ENCODE measurements around the gene RRN3.
A peak's percentile ranks its signal among the peaks of the same experiment; 100 is the strongest.
"Not testable (repeated sequence)": the region's sequence is repeated elsewhere in the genome, so short reads cannot be mapped to it uniquely, and the experiment has no call there.

The RRN3 gene, protein sequence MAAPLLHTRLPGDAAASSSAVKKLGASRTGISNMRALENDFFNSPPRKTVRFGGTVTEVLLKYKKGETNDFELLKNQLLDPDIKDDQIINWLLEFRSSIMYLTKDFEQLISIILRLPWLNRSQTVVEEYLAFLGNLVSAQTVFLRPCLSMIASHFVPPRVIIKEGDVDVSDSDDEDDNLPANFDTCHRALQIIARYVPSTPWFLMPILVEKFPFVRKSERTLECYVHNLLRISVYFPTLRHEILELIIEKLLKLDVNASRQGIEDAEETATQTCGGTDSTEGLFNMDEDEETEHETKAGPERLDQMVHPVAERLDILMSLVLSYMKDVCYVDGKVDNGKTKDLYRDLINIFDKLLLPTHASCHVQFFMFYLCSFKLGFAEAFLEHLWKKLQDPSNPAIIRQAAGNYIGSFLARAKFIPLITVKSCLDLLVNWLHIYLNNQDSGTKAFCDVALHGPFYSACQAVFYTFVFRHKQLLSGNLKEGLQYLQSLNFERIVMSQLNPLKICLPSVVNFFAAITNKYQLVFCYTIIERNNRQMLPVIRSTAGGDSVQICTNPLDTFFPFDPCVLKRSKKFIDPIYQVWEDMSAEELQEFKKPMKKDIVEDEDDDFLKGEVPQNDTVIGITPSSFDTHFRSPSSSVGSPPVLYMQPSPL

DNA sequence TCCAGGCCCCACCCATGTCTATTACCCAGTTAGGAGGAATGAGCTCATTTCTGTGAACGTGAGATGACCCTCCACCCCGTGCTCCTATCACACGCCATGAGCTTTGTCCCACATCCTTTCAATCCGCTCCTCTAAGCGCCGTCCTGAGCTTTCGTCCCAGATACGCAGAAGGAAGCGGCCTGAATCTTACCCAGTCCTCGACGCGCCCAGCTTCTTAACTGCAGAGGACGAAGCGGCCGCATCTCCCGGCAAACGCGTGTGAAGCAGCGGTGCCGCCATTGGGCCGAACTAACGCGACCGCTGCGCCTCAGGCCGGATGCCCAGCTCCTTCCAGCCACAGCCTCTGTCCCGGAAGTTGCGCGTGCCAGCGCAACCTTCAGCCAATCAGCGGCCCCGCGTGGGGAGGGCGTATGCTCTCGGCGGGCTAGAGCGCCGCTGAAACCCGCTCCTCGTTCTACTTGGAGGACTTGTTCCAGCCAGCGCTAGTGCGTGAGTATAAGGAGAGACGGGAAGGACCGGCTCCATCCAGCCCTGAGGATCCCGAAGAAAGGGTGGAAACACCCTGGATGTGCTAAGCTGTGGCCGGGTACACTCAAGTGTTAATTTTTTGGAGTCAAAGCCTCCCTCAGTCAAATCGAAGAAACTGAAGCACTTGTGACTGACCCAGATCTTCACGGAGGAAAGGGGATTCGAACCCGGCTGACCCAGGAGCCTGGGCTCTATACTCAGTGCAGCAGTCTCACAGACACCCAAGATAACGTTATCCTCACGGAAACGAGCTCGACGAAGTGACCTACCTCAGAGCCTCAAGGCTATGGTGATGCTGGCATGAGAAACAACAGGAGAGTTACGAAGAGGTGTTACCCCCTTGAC lies at the start of gene RRN3:
TSS of gene RRN3 (minus strand) at position 318 of the 873 bp plus-strand sequence. CDS start at position 279, 39 bp downstream.
- DNase-seq (ENCODE audit: low read depth): peak; percentile 71

DNA sequence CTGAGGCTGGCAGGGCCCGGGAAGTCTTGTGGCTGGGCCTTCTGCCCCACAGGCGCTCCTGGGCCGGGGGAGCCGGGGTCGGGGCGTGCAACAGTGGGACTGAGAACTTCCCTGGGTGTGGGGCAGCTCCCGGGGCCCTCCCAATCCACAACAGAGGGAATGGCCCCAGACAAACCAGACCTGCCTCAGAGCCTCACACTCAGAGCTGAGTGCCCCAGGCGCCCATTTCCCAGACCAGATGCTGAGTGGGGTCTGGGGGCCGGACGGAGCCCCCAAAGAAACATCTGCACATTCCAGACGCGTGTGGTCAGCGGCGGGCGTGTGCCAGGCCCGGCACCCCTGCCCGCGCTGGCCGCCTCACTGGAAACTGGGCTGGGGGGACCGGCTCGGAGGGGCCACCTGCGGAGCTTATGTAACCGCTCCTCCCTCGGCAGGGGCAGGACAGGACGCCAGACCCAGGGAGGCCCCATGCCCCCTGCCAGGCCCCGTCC lies 49.6 kb upstream of the RRN3 start:
- not testable (repeated sequence) for DNase-seq (ENCODE audit: low read depth)

DNA sequence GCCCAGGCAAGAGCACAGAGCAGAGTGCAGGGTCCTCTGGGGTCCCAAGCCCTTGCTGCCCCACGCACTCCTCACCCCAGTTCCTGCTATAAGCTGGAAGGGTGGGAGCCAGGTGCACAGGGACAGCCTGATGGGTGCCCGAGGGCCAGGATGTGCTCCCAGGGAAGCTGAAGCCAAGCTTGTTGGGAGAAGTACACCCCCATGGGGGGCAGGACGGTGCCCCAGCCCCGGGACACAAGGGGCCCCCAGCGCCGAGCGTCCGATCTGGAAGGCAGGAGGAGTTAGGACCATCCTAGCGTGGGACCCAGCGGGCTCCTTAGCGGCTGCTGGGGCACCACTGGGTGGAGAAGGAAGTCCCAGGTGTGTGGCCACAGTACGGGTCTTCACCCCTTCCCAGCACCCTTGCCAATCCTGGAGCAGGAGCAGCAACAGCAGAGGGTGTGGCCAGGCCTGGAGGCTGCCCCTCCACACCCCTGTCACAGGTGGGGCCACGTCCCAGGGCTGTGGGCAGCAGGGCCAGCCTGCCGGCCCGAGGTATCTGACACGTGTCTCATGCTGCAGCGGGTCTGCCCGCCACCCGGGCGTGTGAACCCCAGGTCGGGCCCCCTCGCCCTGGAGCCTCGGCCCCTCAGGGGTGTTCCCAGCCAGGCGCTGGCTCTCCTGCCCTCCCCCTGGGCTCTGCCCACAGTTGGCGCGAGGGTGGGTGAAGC lies 49.0 kb upstream of the RRN3 start:
- not testable (repeated sequence) for DNase-seq (ENCODE audit: low read depth)

DNA sequence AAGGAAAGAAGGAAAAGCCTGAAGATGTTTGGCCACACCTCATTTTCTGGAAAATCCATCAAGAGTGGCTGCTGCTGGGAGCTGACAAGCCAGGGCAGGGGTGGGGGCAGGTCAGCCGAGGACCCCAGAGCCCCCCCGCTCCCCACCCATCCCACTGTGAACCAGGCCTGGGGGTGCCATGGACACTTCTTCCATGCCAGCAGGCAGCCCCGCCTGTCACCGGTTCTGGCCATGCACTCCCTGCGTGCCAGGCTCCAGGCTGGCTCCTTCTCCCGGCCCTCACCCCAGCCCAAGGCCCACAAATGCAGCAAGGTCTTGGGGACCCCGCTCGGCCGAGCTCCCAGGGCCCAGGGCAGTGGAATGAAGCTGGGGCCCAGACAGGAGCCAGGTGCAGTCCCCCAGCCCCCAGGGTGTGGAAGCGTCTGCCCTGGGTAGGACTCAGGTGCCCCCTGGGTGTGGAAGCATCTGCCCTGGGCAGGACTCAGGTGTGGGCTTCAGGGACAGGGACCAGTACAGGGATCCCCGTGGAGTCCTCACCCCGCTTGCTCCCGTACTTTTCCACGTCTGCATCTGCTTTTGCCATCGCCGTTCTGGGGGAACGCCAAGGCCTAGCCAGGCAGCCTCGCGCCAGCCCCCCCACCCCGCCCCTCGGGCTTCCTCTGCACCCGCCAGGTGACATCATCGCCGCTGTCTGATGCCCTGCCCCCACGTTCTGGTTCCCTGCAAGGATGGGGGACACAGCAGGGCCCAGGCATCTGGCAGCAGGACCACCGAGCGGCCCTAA lies 48.2 kb upstream of the RRN3 start:
- DNase-seq (ENCODE audit: low read depth): not testable (repeated sequence)

DNA sequence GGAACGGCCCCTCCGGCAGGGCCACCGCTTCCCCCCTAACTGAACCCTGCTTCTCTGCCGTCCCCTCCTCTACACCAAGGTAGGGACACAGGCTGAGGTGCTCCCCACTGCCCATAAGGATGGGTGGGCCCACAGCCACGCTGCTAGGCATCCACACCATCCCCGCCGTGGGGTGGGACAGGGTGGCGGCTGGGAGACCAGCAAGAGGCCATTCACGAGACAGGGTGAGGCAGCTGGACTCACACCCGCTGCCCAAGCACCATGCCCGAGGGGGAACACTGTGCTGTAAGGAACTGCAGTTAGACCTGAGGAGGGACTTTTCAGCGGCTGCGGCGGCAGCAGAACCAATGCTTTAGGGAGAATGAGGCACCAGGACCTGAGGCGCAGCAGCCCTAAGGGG lies 47.5 kb upstream of the RRN3 start:
- DNase-seq (ENCODE audit: low read depth): no peak

DNA sequence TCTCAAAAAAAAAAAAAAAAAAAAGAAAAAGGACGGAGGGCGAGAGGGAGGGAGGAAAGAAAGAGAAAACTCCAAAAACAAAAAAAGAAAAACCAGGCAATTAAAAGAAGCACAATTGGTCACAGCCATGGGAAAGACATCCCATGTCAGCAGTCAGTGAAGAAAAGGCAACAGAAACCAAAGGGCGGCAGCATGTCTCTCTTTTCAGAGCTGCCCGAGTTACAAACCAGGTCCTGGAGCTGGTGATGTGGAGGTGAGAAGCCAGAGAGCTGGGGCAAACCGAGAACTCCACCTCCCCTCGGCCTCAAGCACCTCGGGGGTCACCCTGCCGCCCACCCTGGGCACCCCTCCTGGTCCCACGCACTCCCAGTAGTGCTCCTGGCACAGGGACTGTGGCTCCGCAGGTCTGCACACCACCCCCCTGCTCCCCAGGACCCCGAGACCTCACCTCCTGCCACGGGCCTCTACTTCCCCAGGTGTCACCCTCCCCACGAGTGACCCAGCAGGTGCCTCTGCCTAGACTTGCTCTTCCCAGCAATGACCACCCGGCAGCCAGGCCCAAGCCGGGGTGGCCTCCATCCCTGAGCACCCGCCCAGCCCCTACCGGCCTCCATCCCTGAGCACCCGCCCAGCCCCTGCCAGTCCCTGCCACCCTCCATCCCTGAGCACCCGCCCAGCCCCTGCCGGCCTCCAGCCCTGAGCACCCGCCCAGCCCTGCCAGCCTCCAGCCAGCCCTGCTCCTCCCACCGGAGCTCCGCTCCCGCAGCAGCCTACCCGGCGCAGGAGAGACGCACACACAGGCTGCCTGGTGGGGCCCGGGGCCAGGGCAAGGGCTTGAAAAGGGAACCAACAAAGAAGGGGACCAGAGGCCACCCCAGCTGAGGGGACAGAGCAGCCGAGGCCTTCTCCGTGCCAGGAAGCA lies 46.6 kb upstream of the RRN3 start:
- DNase-seq (ENCODE audit: low read depth): not testable (repeated sequence)

DNA sequence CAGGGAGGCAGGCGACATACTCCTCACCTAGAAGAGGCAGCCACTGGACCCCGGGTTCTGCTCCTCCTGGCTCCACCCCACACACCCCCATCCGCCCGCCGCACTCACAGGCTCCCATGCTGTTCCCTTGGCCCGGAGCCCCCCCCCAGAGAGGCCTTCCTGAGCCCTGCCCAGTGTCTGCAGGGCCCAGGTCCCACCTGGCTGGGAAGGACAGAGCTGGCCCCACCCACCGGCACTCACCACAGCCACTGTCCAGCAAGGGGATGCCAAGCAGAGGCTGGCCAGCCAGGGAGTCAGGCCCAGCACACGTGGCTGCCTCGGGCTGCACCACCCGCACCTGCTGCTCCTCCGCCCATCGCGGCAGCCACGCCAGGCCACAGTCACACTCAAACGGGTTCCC lies 43.4 kb upstream of the RRN3 start:
- DNase-seq (ENCODE audit: low read depth): not testable (repeated sequence)

DNA sequence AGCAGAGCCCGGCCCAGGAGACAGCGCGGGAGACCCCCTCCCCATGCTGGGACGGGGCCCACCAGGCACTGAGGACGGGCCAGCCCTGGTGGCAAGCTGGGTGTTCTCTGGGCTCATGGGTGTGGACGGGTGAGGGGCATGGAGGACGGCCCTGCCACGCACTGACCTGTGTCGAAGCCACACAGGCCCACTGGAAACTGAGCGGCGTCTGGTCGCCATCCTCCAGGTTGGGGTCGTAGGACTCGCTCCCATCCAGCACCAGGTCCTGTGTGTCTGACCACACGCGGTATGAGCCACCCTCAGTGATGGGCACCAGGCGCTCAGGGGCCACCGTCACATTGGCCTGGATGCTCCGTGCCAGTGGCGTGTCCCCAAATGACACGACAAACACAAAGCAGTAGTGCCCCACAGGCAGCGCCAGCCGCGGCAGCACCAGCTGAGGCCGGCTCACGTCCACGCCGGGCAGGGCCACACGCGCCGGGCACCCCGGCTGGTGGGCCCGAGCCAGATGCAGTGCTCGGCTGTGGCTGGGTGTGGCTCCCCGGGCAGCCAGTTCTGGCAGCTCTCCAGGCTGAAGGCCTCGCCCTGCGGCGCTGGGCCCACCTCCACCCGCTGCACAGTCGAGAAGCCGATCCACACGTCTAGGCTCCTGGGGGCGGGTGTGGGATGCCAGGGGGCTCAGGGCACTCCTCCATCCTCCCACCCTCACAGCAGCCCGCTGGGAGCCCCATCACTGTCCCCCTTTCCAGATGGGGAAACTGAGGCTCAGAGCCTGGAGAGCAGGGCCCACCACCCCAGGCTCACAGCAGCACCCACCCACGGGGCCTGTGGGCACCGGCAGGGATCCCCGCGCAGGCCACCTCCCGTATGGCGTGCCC lies 41.6 kb upstream of the RRN3 start:
- not testable (repeated sequence) for DNase-seq (ENCODE audit: low read depth)

DNA sequence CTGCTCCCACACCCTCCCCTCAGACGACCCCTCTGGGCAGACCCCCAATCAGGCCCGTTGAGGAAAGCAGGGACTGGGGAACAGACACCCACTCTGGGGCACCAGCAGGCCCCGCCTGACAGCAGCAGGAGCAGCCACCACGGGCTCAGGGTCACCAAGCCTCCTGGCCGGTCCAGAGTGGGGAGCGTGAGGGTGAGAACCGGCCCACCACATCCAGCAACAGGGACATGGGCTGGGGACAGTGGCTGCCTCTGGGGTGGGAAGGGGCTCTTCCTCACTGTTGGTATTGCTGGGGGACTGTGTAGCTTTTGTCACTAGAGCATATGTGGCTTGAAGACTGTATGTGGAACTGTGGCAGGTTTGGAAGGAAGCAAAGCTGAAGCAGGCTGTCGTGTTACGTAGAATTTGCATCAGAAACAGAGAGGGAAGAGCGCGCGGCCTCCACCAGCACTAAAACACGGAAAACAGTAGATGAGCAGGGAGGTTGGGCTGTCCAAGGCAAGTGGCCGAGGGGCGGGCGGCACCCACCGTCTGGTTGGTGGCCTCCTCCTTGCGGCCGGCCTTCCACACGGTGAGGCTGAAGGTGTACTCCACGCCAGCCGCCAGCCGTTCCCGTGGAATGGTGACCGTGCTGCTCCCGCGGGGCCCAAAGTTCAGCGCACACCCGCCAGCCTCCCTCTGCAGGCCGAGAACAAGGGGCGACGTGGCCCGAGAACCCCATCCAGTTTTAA lies 40.8 kb upstream of the RRN3 start:
- not testable (repeated sequence) for DNase-seq (ENCODE audit: low read depth)

DNA sequence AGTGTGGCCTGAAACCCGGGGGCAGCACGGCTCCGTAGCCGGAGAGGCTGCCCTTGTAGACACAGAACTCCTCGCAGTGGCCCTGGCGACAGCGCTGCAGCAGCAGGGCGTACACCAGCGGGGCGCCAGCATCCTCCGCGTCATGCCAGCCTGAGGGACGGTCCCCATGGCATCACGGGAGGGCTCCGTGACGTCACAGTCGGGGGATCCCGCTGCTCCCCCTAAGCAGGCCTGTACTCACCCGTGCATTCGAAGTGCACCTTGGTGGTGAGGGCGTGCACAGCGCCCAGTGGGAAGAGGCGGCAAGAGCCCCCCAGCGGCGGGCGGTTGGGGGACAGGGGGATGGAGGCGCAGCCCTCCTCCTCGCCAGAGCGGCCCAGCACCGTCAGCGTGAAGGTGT lies 39.5 kb upstream of the RRN3 start:
- DNase-seq (ENCODE audit: low read depth): not testable (repeated sequence)

DNA sequence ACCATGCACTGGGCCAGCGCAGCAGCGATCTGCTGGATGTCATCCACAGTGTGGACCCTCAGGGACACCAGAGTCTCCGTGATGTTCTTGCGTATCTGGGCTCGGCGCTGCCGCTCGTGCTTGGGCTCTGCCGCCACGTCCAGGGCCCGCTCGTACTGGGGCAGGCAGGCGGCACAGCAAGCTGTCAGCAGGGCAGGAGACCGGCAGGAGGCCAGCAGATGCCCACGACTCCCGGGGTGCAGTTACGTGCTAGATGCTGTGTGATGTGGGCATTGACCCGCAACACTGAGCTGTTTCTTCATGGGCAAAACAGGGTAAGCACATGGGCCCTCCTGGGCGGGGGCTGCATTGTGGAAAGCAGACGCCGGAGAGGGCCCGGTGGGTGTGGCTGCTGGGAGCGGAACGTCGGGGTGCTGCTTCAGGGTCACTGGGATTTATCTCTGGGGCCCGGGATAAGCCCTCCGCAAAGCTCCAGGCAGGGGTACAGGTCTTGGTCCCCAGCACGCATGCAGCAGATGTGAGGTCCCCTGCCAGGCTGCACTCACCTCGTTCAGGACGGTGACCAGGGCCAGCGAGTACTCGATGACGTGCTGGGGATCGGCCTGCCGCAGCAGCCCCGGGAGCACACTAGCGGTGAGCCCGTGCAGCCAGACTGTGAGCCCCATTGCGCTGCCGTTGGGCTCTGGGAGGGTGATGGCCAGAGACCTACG lies 38.8 kb upstream of the RRN3 start:
- not testable (repeated sequence) for DNase-seq (ENCODE audit: low read depth)

DNA sequence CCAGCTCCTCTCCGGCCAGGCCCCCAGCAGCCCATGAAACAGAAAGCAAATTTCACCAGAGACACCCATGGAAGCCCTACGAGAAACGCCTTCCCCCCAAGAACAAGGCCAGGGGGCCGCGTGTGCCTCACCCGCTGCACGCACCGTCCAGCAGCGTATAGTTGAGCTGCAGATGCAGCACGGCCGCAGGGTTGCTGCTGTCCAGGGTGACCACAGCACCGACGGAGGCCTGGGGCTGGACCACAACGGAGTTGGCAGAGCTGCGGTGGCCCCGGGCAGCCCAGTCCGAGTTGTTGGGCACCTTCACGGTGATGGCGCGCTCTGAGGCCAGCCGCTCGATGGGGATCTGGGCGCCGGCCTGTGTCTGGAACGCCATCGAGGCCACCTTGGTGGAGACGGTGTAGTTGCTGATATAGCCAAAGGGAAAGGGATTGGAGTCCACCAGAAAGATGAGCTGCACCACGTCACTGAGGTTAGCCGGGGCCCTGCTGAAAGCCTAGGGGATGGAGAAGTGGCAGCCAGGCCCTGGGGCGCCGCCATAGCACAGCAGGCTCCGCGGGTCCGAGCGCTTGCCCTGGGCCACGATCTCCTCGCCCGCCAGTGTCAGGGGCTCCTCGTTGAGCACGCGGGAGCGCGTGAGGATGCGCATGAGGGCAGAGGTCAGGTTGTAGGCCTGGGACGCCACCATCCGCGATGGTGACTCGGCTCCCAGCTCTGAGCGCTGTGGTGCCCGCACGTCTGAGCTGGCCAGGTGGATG lies 37.0 kb upstream of the RRN3 start:
- DNase-seq (ENCODE audit: low read depth): not testable (repeated sequence)

DNA sequence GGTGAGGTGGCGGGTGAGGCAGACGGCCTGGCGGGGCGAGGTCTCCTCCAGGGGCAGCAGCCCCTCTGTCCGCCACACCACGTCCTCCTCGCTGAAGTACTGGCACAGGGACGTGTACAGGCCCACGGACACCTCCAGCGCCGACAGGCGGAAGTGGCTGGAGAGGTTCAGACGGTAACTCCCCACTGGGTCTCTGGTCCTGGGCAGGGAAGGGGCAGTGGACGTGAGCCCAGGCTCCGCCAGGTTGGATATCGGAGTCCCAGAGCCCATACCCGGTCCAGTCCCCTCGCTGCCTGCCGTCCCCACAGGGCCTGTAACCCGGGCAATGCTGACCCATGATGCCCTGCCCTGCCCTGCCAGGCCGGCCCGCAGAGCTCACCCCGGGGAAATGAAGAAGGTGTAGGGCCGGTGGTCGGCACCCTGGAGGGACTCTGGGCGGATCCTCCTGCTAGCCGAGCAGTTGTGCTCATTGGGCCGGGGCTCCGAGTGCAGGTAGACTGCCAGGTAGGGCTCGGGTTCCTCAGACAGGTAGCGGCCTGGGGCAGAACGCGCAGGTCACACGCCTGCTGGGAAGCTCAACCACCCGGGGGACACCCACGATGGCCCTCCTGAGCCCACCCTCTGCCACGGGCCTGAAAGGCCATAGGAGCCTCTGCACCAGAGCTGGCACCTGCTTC lies 36.3 kb upstream of the RRN3 start:
- DNase-seq (ENCODE audit: low read depth): not testable (repeated sequence)

DNA sequence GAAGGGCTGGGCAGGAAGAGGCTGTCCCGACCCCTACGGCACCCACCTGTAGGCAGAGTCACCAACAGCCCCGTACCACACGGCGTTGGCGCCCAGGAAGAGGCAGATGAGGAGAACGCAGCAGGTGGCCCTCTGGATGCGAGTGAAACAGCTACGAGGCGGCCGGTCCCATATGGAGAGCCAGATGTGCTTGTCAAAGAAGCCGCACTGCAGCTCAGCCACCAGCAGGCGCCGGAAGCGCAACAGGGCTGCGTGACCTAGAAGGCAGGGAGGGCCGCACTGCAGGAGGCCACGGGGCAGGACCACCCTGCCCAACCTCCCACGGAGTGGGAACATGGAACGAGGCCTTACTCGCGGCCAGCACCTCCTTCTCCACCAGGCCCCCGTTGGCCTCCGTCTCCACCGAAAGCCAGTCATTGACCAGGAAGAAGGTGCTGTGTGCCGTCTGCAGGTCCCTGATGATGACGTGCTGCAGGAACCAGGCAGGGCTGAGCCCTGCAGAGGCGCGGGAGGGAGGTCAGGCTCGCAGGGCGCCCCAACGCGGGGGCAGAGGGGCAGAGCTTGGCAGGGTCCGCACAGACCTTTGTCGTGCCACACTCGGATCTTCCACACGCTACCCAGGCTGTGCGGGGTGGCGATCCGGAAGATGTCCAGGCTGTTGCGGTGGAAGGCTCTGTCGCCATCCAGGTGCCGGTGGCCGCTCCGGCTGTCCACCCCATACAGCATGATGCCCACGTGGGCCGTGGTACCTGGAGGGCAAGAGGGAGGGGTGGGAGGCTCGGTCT lies 33.8 kb upstream of the RRN3 start:
- DNase-seq (ENCODE audit: low read depth): not testable (repeated sequence)

DNA sequence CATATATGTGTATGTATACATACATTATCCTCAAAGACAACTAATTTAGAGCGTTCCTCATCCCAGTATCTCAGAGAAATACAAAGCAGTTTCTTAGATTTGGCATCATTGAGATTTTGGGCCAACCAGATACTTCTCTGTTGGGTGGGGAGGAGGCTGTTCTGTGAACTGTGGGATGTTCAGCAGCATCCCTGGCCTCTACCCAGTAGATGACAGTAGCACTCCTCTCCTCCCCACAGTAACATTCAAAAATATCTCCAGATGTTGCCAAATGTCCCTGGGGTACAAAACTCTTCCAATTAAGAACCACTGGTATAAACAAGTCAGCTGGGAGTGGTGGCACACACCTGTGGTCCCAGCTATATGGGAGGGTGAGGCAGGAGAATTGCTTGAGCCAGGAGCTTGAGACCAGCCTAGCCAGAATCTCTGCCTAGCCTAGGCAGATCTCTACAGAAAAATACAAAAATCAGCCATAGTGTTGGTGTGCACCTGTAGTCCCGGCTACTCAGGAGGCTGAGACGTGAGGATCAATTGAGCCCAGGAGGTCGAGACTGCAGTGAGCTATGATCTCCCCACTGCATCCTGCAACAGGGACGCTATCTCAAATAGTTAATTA lies 6.4 kb upstream of the RRN3 start:
- not testable (repeated sequence) for DNase-seq (ENCODE audit: low read depth)
